GM23248 (cell line): ENCODE measurements around the gene ESYT3. TPM values are rescaled to one million over a fixed set of nuclear protein-coding genes. Genes with fewer than 3 reads are reported as not detected.

ENCODE experiments used
- DNase-seq: peaks from one replicate; pipeline ENCODE4 v3.0.0-alpha.2; 2015
- H2AFZ ChIP-seq: fragments of 200-600 bp; sonication (generic); 2 replicates; pipeline ENCODE4 v1.6.1; 2016; ENCODE audit warnings: antibody characterized with exemption
- H3F3A ChIP-seq: fragments of 200-600 bp; sonication (generic); 2 replicates; pipeline ENCODE4 v1.6.1; 2016; ENCODE audit warnings: mild to moderate bottlenecking, antibody characterized with exemption, mixed run types; ENCODE audit not compliant: insufficient read depth
- H3K27ac ChIP-seq: fragments of 200-600 bp; sonication (generic); 2 replicates; pipeline ENCODE4 v1.5.1; 2016; ENCODE audit warnings: mild to moderate bottlenecking
- H3K27me3 ChIP-seq: fragments of 200-600 bp; sonication (generic); replicated peaks from 2 replicates; pipeline ENCODE4 v1.6.1; 2016; ENCODE audit warnings: mild to moderate bottlenecking; ENCODE audit not compliant: insufficient read depth
- H3K36me3 ChIP-seq: fragments of 200-600 bp; sonication (generic); 2 replicates; pipeline ENCODE4 v1.6.1; 2016; ENCODE audit warnings: low read depth, mild to moderate bottlenecking
- H3K4me1 ChIP-seq: fragments of 200-600 bp; sonication (generic); 2 replicates; pipeline ENCODE4 v1.6.1; 2016; ENCODE audit warnings: mild to moderate bottlenecking; ENCODE audit not compliant: insufficient read depth
- H3K4me2 ChIP-seq: fragments of 200-600 bp; sonication (generic); one replicate; pipeline ENCODE4 v1.6.1; 2016; ENCODE audit warnings: mild to moderate bottlenecking; ENCODE audit not compliant: unreplicated experiment
- H3K4me3 ChIP-seq: fragments of 200-600 bp; sonication (generic); 2 replicates; pipeline ENCODE4 v1.5.1; 2016; ENCODE audit warnings: mild to moderate bottlenecking
- H3K79me2 ChIP-seq: fragments of 200-600 bp; sonication (generic); 2 replicates; pipeline ENCODE4 v1.6.1; 2016; ENCODE audit warnings: mild to moderate bottlenecking; ENCODE audit not compliant: insufficient read depth
- H3K9ac ChIP-seq: fragments of 200-600 bp; sonication (generic); 2 replicates; pipeline ENCODE4 v1.6.1; 2016; ENCODE audit warnings: mild to moderate bottlenecking
- H3K9me2 ChIP-seq: fragments of 200-600 bp; sonication (generic); 2 replicates; pipeline ENCODE4 v1.6.1; 2016; ENCODE audit warnings: mixed run types, mild to moderate bottlenecking, moderate library complexity; ENCODE audit not compliant: insufficient read depth
- H3K9me3 ChIP-seq: fragments of 200-600 bp; sonication (generic); one replicate; pipeline ENCODE4 v1.6.1; 2017; ENCODE audit warnings: low read depth
- H4K20me1 ChIP-seq: fragments of 200-600 bp; sonication (generic); 2 replicates; pipeline ENCODE4 v1.6.0; 2016; ENCODE audit not compliant: insufficient read depth
- EZH2 ChIP-seq: fragments of 200-600 bp; sonication (generic); IDR thresholded peaks from 2 replicates; pipeline ENCODE4 v1.6.1; 2018; ENCODE audit warnings: antibody characterized with exemption, mild to moderate bottlenecking; ENCODE audit not compliant: insufficient read depth, poor library complexity, severe bottlenecking
- EZH2phosphoT487 ChIP-seq: fragments of 200-600 bp; sonication (generic); IDR thresholded peaks from 2 replicates; pipeline ENCODE4 v1.6.1; 2018; ENCODE audit warnings: antibody characterized with exemption, moderate library complexity, mild to moderate bottlenecking, low read depth; ENCODE audit not compliant: insufficient read depth
- WGBS, 2 experiments: methylation state at CpG; one replicate each; pipeline ENCODE4 v1.1.6; 2015 to 2017; ENCODE audit warnings: low lambda C conversion rate in 2 of 2, low coverage in 1 of 2; ENCODE audit errors: missing lambda C conversion rate in 2 of 2; 5-methylcytosine and 5-hydroxymethylcytosine counted together
- in situ Hi-C: fragments of 300-500 bp; cut with MboI; formaldehyde crosslinking; loops from 2 replicates; pipeline ENCODE4 v1.15.0; 2020
- polyA plus RNA-seq: library from polyadenylated mRNA; unstranded; fragments of >200 nt; fragmentation: Nextera tagmentation; extraction: Ambion mirVana; gene quantifications from 2 replicates; pipeline ENCODE4 v1.2.1, GENCODE V29; 2016
- total RNA-seq: library from RNA; depleted of rRNA; stranded (reverse); fragments of >200 nt; shearing (Covaris generic); gene quantifications from 2 replicates; pipeline ENCODE4 v1.2.3, GENCODE V29; 2014

ESYT3 gene
- total and polyA plus RNA-seq, 2 experiments from 2014 or later: 0.48 to 1.3 TPM

DNA sequence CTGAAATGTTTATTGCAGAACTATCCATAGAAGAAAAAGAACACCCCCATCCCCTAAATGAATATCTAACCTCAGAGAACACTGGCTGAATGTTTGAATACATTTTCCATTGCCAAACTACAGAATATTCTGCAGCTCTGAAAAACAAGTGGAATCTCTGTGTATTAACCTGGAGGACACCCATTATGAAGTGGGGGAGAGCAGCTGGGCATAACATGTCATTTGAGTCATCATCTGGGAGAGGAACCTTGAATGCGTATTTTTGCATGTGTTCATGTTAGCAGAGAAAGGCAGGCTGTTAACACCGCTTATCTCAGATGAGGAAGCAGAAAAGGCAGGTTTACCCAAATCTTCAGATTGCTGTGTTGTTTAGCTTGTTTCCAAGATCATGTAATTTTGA is 31.5 kb downstream of the ESYT3 start:
- Histone ChIP-seq H3K27ac (no peak overlapping the region), H3F3A (no peaks in the 10 kb centered on the region), H3K4me3 (no peak overlapping the region), H3K9me3 (no peaks in the 10 kb centered on the region), H3K4me1 (peaks cover 8% of the 10 kb centered on the region; the same call in 1 of the 2 replicates), H3K9me2 (no peaks in the 10 kb centered on the region), H3K27me3 (no peaks in the 10 kb centered on the region), H3K36me3 (no peaks in the 10 kb centered on the region), H4K20me1 (no peaks in the 10 kb centered on the region), H2AFZ (no peak overlapping the region), H3K4me2 (no peak overlapping the region), H3K79me2 (no peaks in the 10 kb centered on the region), H3K9ac (no peak overlapping the region)
- in situ Hi-C loops: loop anchor here (25.0 kb wide), 1 partner anchor 446 kb away; no protein-coding TSS in a partner anchor
- DNase-seq: no peak
- no peak for TF ChIP-seq EZH2phosphoT487
- no peak for TF ChIP-seq EZH2
- WGBS, 2 experiments: 89 to 99% methylated on average over 2 of the region's 2 CpGs

DNA sequence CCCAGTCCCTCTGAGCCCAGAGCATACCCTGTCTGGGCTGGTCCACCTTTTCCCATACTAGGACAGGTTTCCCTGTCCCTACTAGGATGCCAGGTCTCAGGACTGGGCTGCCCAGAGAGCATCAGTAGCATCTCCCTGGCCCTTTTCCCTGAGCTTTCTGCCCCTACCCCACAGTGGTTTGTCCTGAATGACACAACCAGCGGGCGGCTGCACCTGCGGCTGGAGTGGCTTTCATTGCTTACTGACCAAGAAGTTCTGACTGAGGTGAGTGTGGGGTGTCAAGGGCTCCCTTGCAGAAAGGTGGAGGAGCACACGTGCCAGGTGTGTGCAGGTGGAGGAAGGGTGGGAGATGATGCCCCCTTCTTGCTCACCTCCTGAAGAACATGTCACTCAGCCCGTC is 33.5 kb downstream of the ESYT3 start:
- in situ Hi-C loops: loop anchor here (25.0 kb wide), 1 partner anchor 444 kb away; no protein-coding TSS in a partner anchor
- WGBS, 2 experiments: 98 to 99% methylated on average over 5 of the region's 5 CpGs

DNA sequence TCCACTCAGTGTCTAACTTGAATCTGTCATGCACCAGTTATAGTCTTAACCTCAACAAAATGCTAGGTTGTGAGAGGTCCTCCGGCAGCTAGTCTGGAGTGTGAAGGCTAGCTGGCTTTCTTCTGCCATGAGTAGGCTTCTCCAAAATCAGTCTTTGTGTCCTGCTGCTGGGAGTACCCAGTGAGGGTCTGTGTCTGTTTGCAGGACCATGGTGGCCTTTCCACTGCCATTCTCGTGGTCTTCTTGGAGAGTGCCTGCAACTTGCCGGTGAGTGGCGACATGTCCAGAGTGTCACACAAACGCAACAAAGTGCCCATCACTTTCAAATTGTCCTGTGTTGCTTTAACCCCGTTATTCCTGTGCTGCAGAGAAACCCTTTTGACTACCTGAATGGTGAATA is 34.0 kb downstream of the ESYT3 start:
- in situ Hi-C loops: loop anchor here (25.0 kb wide), 1 partner anchor 444 kb away; no protein-coding TSS in a partner anchor
- no peak for DNase-seq
- Histone ChIP-seq H2AFZ (no peak overlapping the region), H3K9me2 (no peaks in the 10 kb centered on the region), H3K9ac (no peak overlapping the region), H3K4me2 (no peak overlapping the region), H4K20me1 (no peaks in the 10 kb centered on the region), H3K36me3 (no peaks in the 10 kb centered on the region), H3K4me1 (no peaks in the 10 kb centered on the region), H3K27me3 (no peaks in the 10 kb centered on the region), H3F3A (no peaks in the 10 kb centered on the region), H3K79me2 (no peaks in the 10 kb centered on the region), H3K27ac (no peak overlapping the region), H3K9me3 (no peaks in the 10 kb centered on the region), H3K4me3 (no peak overlapping the region)
- TF ChIP-seq EZH2phosphoT487 (no peak), EZH2 (no peak)
- WGBS, 2 experiments: 56 to 58% methylated on average over 6 of the region's 6 CpGs

More for the DNA sequence above, 33.5 kb downstream of the ESYT3 start:
- Histone ChIP-seq H3K9ac (no peak overlapping the region), H3K9me2 (no peaks in the 10 kb centered on the region), H3K4me3 (no peak overlapping the region), H3K36me3 (no peaks in the 10 kb centered on the region), H3K4me2 (no peak overlapping the region), H4K20me1 (no peaks in the 10 kb centered on the region), H3K27me3 (no peaks in the 10 kb centered on the region), H3K79me2 (no peaks in the 10 kb centered on the region), H3K4me1 (no peaks in the 10 kb centered on the region), H3K9me3 (no peaks in the 10 kb centered on the region), H3F3A (no peaks in the 10 kb centered on the region), H3K27ac (no peak overlapping the region), H2AFZ (no peak overlapping the region)
- no peak for DNase-seq
- TF ChIP-seq EZH2phosphoT487 (no peak), EZH2 (no peak)

DNA sequence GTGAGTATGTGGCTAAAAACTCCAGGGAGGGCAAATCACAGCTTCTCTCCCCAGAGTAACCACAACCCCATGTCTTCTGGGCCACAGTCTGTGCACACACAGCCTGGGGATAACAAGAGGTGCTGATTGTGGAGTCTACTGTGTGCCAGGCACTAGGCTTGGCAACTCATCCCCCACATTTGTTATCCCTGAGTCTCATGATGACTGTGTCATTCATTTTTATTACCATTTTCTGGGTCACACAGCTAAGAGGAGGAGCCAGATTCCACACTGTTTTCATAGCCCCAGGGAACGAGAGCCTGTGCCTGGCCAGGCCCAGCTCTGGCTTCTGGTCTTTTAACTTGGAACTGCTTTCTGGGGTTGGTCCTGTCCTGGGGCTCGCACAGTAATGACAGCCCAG is 34.5 kb downstream of the ESYT3 start:
- 37 to 39% methylated on average over 2 of the region's 2 CpGs for WGBS, 2 experiments
- DNase-seq: peak; percentile 56
- in situ Hi-C loops: loop anchor here (25.0 kb wide), 1 partner anchor 443 kb away; no protein-coding TSS in a partner anchor

DNA sequence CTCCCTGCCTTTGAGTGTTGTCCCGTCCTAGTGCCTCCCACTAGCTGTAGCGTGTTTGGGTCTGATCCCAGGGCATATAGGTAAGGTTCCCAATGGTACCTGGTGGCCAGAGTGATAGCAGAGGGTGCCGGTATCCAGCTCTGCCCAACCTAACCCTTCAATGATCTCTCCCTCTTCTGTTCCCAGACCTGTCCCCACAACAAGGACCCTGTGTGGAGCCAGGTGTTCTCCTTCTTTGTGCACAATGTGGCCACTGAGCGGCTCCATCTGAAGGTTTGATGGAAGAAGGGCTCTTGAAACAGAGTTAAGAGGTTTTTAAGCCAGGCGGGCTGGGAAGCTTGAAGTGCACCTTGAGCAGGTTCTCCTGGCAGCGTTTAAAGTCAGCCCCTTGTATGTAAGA is 35.5 kb downstream of the ESYT3 start:
- in situ Hi-C loops: loop anchor here (25.0 kb wide), 1 partner anchor 442 kb away; no protein-coding TSS in a partner anchor
- Histone ChIP-seq H2AFZ (no peak overlapping the region), H4K20me1 (no peaks in the 10 kb centered on the region), H3K4me3 (no peak overlapping the region), H3K27me3 (no peaks in the 10 kb centered on the region), H3K27ac (no peak overlapping the region), H3K36me3 (no peaks in the 10 kb centered on the region), H3F3A (no peaks in the 10 kb centered on the region), H3K79me2 (no peaks in the 10 kb centered on the region), H3K4me1 (no peaks in the 10 kb centered on the region), H3K9me3 (no peaks in the 10 kb centered on the region), H3K9ac (no peak overlapping the region), H3K9me2 (no peaks in the 10 kb centered on the region), H3K4me2 (no peak overlapping the region)
- WGBS, 2 experiments: 94 to 96% methylated on average over 6 of the region's 6 CpGs
- TF ChIP-seq EZH2phosphoT487: no peak
- TF ChIP-seq EZH2: no peak
- DNase-seq: no peak

More for the DNA sequence above, 34.5 kb downstream of the ESYT3 start:
- Histone ChIP-seq H4K20me1 (no peaks in the 10 kb centered on the region), H3K36me3 (no peaks in the 10 kb centered on the region), H2AFZ (no peak overlapping the region), H3K4me3 (no peak overlapping the region), H3K79me2 (no peaks in the 10 kb centered on the region), H3K27ac (no peak overlapping the region), H3K9me3 (no peaks in the 10 kb centered on the region), H3K9ac (no peak overlapping the region), H3K4me1 (no peaks in the 10 kb centered on the region), H3K4me2 (no peak overlapping the region), H3K27me3 (no peaks in the 10 kb centered on the region), H3F3A (no peaks in the 10 kb centered on the region), H3K9me2 (no peaks in the 10 kb centered on the region)
- TF ChIP-seq EZH2 (no peak), EZH2phosphoT487 (no peak)
